ENCODE data around the gene CASR. TPM values are rescaled to one million over a fixed set of nuclear protein-coding genes. Genes with fewer than 3 reads are reported as not detected.
A peak's percentile ranks its signal among the peaks of the same experiment; 100 is the strongest.
"Not testable (repeated sequence)": the region's sequence is repeated elsewhere in the genome, so short reads cannot be mapped to it uniquely, and the experiment has no call there.

Gene CASR
- not detected for total RNA-seq

- peaks cover 63% of the 10 kb centered on the region for H3K27me3 Mint-ChIP-seq (ENCODE audit: low read depth)
- H3K9me3 Mint-ChIP-seq = no peaks in the 10 kb centered on the region
- no peak within 1 kb of the TSS for H3K27ac Mint-ChIP-seq
- no peaks in the 10 kb centered on the region for H3K36me3 Mint-ChIP-seq (ENCODE audit: low read depth)
- intact Hi-C loops (cut with micrococcal nuclease) = no loop called here
- H3K4me3 Mint-ChIP-seq = peak within 1 kb of the TSS; percentile 39
- peaks cover 6% of the 10 kb centered on the region for H3K4me1 Mint-ChIP-seq (ENCODE audit: low read depth)
- peak; percentile 8 for DNase-seq
- CTCF ChIA-PET = no interaction called here
Observed at GRCh38 chr3:122183521-122183892, at the start of gene CASR. TSS of gene CASR (plus strand) at chr3:122183668. CDS start at chr3:122254190, 70,522 bp downstream.

DNA sequence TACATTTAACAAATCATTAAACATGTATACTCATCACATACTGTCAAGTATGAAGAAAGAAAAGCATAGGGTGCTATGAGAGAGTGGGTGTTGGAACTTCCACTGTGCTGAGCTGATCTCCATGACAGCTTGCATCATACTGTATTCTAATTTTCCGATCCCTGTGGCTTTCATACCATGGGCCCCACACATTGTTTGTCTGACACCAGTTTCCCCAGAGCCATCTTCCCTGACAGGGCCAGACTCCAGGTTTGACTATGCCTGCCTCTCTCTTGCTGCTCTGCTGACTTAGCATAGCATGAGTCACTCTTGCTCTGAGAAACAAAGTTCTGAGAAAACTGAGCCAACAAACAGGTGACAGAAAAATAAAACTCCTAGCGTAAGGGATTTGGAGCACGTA is 37.0 kb upstream of the CASR start:
- H3K27ac Mint-ChIP-seq = peak overlapping the region; percentile 46
- peaks cover 3% of the 10 kb centered on the region for H3K9me3 Mint-ChIP-seq
- peak; percentile 86 for DNase-seq
- peaks cover 28% of the 10 kb centered on the region for H3K4me1 Mint-ChIP-seq (ENCODE audit: low read depth)
- H3K36me3 Mint-ChIP-seq (ENCODE audit: low read depth) = peaks cover 3% of the 10 kb centered on the region
- intact Hi-C loops (cut with micrococcal nuclease) = loop anchor here (1.0 to 5.0 kb wide), 13 partner anchors 22 to 600 kb away; partner anchors contain the start of genes EAF2, GOLGB1, HCLS1 and IQCB1
- H3K4me3 Mint-ChIP-seq = no peak overlapping the region
- CTCF ChIA-PET = interaction anchor here (0.5 kb wide), 1 partner anchor 182 kb away, joined by 3 read pairs; no protein-coding TSS in a partner anchor
- peaks cover 1% of the 10 kb centered on the region for H3K27me3 Mint-ChIP-seq (ENCODE audit: low read depth)

GRCh38 chr3:122148941-122149627 is 34.4 kb upstream of the CASR start:
- intact Hi-C loops (cut with micrococcal nuclease) = loop anchor here (5.0 kb wide), 2 partner anchors 268 to 402 kb away; partner anchors contain the start of genes GOLGB1 and WDR5B
- Mint-ChIP-seq H3K36me3 (ENCODE audit: low read depth) (peaks cover 1% of the 10 kb centered on the region), H3K4me3 (no peak overlapping the region), H3K27me3 (ENCODE audit: low read depth) (no peaks in the 10 kb centered on the region), H3K27ac (no peak overlapping the region), H3K4me1 (ENCODE audit: low read depth) (peaks cover 28% of the 10 kb centered on the region), H3K9me3 (peaks cover 9% of the 10 kb centered on the region)
- DNase-seq = no peak
- CTCF ChIA-PET = interaction anchor here (0.5 to 2.0 kb wide), 2 partner anchors 47 to 244 kb away, joined by 4 to 7 read pairs; no protein-coding TSS in a partner anchor

DNA sequence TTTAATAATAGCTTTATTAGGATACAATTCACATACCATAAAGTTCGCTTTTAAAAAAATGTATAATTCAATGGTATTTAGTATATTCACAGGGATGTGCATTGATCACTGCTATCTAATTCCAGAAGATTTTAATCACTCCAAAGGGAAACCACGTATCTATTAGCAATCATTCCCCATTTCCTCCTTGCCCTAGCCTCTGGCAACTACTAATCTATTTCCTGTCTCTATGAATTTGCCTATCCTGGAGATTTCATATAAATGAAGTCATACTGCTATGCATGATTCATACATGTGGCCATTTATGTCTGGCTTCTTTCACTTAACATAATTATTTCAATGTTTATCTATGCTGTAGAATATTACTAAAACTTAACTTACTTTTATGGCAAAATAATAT is 32.0 kb upstream of the CASR start:
- CTCF ChIA-PET = no interaction called here
- Mint-ChIP-seq H3K4me3 (no peak overlapping the region), H3K27me3 (ENCODE audit: low read depth) (no peaks in the 10 kb centered on the region), H3K27ac (no peak overlapping the region), H3K9me3 (peaks cover 30% of the 10 kb centered on the region), H3K36me3 (ENCODE audit: low read depth) (peaks cover 3% of the 10 kb centered on the region), H3K4me1 (ENCODE audit: low read depth) (peaks cover 21% of the 10 kb centered on the region)
- intact Hi-C loops (cut with micrococcal nuclease) = no loop called here
- no peak for DNase-seq

DNA sequence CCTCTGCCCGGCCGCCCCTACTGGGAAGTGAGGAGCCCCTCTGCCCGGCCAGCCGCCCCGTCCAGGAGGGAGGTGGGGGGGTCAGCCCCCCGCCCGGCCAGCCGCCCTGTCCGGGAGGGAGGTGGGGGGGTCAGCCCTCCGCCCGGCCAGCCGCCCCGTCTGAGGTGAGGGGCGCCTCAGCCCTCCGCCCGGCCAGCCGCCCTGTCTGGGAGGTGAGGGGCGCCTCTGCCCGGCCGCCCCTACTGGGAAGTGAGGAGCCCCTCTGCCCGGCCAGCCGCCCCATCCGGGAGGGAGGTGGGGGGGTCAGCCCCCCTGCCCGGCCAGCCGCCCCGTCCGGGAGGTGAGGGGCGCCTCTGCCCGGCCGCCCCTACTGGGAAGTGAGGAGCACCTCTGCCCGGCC is 18.5 kb upstream of the CASR start:
- H3K27ac Mint-ChIP-seq; intact Hi-C loops (cut with micrococcal nuclease); H3K4me1 Mint-ChIP-seq (ENCODE audit: low read depth); H3K4me3 Mint-ChIP-seq; H3K9me3 Mint-ChIP-seq; CTCF ChIA-PET; H3K27me3 Mint-ChIP-seq (ENCODE audit: low read depth); H3K36me3 Mint-ChIP-seq (ENCODE audit: low read depth); DNase-seq: not testable (repeated sequence)

- Mint-ChIP-seq H3K9me3 (no peaks in the 10 kb centered on the region), H3K36me3 (ENCODE audit: low read depth) (no peaks in the 10 kb centered on the region), H3K27ac (no peak overlapping the region), H3K27me3 (ENCODE audit: low read depth) (peaks cover 6% of the 10 kb centered on the region), H3K4me3 (no peak overlapping the region), H3K4me1 (ENCODE audit: low read depth) (no peaks in the 10 kb centered on the region)
- CTCF ChIA-PET = no interaction called here
- DNase-seq = no peak
- intact Hi-C loops (cut with micrococcal nuclease) = no loop called here
Observed at GRCh38 chr3:122167630-122168029, 15.8 kb upstream of the CASR start.

GRCh38 chr3:122168044-122168443 is 15.4 kb upstream of the CASR start:
- CTCF ChIA-PET = no interaction called here
- H3K4me1 Mint-ChIP-seq (ENCODE audit: low read depth) = no peaks in the 10 kb centered on the region
- no peak for DNase-seq
- peaks cover 9% of the 10 kb centered on the region for H3K27me3 Mint-ChIP-seq (ENCODE audit: low read depth)
- H3K36me3 Mint-ChIP-seq (ENCODE audit: low read depth) = no peaks in the 10 kb centered on the region
- no peaks in the 10 kb centered on the region for H3K9me3 Mint-ChIP-seq
- no peak overlapping the region for H3K4me3 Mint-ChIP-seq
- intact Hi-C loops (cut with micrococcal nuclease) = no loop called here
- no peak overlapping the region for H3K27ac Mint-ChIP-seq

DNA sequence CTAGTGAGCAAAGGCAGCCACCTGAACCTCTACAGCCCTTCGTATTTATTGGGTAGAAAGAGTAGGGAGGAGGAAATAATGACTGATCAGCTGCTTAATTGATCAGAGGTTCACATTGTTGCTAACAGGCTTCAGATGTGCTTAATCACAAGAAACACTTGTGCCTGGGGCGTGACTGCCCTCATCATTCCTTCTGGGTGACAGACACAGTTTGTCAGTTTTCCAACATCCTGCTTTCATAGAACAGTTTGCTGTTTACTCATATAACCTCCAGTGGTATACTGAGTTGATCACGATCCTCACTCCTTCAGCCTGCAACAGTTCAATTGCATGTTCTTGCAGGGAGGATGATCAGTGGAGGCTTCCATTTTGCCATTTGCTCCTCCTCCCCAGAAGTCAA is 13.6 kb upstream of the CASR start:
- intact Hi-C loops (cut with micrococcal nuclease) = no loop called here
- DNase-seq = no peak
- H3K9me3 Mint-ChIP-seq = no peaks in the 10 kb centered on the region

DNA sequence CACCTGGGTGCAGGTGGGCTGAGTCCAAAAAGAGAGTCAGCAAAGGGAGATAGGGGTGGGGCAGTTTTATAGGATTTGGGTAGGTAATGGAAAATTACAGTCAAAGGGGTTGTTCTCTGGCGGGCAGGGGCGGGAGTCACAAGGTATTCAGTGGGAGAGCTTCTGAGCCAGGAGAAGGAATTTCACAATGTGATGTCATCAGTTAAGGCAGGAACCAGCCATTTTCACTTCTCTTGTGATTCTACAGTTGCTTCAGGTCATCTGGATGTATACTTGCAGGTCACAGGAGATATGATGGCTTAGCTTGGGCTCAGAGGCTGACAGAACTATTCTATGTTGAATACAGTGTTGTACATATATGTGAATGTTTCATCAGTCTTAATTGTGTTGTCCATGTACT is 12.1 kb upstream of the CASR start:
- CTCF ChIA-PET; H3K36me3 Mint-ChIP-seq (ENCODE audit: low read depth); H3K27ac Mint-ChIP-seq; H3K4me1 Mint-ChIP-seq (ENCODE audit: low read depth); H3K9me3 Mint-ChIP-seq; H3K4me3 Mint-ChIP-seq; intact Hi-C loops (cut with micrococcal nuclease); DNase-seq: not testable (repeated sequence)
- peaks cover 13% of the 10 kb centered on the region for H3K27me3 Mint-ChIP-seq (ENCODE audit: low read depth)

More for the DNA sequence above, 13.6 kb upstream of the CASR start:
- Mint-ChIP-seq H3K4me3 (no peak overlapping the region), H3K4me1 (ENCODE audit: low read depth) (no peaks in the 10 kb centered on the region), H3K36me3 (ENCODE audit: low read depth) (no peaks in the 10 kb centered on the region), H3K27ac (no peak overlapping the region), H3K27me3 (ENCODE audit: low read depth) (peaks cover 9% of the 10 kb centered on the region)
- CTCF ChIA-PET = no interaction called here

DNA sequence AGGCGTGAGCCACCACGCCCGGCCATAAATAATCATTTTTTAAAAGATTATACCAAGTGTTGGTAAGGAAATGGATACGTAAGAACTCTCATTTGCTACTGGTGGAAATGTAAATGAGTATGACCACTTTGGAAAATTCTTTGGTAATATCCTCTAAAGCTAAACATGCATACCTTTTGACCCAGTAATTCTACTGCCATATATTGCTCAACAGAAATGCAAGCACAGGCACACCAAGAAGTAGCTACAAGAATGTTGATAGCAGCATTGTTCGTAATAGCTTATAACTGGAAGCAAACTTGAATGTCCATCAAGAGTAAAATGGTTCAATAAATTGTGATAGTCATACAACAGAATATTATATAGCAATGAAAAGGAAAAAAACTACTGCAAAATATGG is 4.8 kb upstream of the CASR start:
- intact Hi-C loops (cut with micrococcal nuclease) = no loop called here
- no peaks in the 10 kb centered on the region for H3K36me3 Mint-ChIP-seq (ENCODE audit: low read depth)
- no peak for DNase-seq
- H3K4me3 Mint-ChIP-seq = no peak overlapping the region
- H3K27ac Mint-ChIP-seq = no peak overlapping the region
- H3K4me1 Mint-ChIP-seq (ENCODE audit: low read depth) = peaks cover 3% of the 10 kb centered on the region
- no peaks in the 10 kb centered on the region for H3K9me3 Mint-ChIP-seq
- H3K27me3 Mint-ChIP-seq (ENCODE audit: low read depth) = peaks cover 39% of the 10 kb centered on the region
- CTCF ChIA-PET = no interaction called here

DNA sequence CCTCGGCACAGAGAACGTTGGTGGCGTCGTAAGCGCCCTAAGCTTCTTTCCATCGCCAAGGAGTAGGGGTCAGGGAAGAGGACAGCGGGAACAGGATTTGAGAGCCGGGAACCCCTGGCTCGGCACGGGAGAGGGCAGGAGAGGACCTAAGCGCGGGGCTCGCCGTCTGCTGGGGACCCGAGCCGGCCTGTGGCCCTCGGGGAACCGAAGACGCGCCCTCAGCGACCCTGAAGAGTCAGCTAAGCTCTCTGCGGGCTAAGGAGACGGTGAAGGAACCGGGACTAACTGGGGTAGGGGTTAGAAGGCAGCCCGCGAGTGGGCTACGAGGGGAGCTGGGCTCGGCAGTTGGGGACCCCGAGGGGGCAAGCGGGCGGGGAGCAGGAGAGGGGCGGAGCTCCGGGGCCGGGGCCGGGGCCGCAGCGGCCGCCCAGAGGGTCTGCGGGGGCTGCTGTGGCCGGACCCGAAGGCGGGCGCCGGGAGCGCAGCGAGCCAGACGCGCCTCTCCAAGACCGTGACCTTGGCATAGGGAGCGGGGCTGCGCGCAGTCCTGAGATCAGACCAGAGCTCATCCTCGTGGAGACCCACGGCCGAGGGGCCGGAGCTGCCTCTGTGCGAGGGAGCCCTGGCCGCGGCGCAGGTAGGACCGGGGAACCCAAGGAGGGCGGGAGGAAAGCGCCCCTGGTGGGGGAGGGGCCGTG is 574 bp downstream of the CASR start:
- Mint-ChIP-seq H3K36me3 (ENCODE audit: low read depth) (no peaks in the 10 kb centered on the region), H3K4me1 (ENCODE audit: low read depth) (peaks cover 6% of the 10 kb centered on the region), H3K4me3 (peak overlapping the region; percentile 39), H3K27ac (no peak overlapping the region), H3K9me3 (no peaks in the 10 kb centered on the region), H3K27me3 (ENCODE audit: low read depth) (peaks cover 65% of the 10 kb centered on the region)
- CTCF ChIA-PET = interaction anchor here (0.5 kb wide), 1 partner anchor 89 kb away, joined by 3 read pairs; no protein-coding TSS in a partner anchor
- DNase-seq = no peak
- intact Hi-C loops (cut with micrococcal nuclease) = no loop called here

DNA sequence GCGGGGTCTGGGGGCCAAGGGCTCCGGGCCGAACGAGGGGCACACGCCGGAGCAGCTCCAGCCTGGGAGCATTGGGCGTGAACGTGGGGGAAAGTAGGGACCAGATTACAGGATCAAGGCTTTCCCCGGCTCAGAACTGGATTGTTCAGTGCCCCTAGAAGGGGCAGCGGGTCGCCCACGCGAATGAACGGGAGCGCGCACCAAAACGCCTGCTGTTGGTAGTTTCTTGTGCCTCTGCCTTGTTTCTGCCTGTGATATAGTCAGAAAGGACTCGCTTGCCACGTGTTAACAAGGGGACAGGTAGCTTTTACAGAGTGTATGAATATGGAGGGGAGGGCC is 1.1 kb downstream of the CASR start:
- intact Hi-C loops (cut with micrococcal nuclease) = no loop called here
- no peak overlapping the region for H3K4me3 Mint-ChIP-seq
- H3K27ac Mint-ChIP-seq = no peak overlapping the region
- no peaks in the 10 kb centered on the region for H3K9me3 Mint-ChIP-seq
- H3K36me3 Mint-ChIP-seq (ENCODE audit: low read depth) = no peaks in the 10 kb centered on the region
- peaks cover 63% of the 10 kb centered on the region for H3K27me3 Mint-ChIP-seq (ENCODE audit: low read depth)
- CTCF ChIA-PET = interaction anchor here (0.5 kb wide), 1 partner anchor 88 kb away, joined by 3 read pairs; no protein-coding TSS in a partner anchor
- peaks cover 6% of the 10 kb centered on the region for H3K4me1 Mint-ChIP-seq (ENCODE audit: low read depth)
- DNase-seq = no peak

DNA sequence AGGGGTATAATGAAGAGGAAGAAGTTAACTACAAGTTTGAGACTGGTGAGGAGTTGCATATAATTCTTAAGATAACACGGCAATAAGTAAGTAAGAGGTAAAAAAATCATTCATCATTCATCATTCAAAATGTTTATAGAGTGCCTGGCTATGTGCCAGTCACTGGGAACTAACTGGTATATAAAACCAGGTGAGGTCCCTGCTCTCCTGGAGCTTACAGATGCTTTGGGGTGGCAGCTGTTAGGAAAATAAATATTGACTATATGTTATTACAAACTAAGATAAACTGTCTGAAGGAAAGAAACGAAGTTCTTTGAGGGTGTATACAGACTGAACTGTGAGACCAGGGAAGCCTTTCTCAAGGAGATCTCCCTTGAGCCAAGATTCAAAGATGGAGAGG is 2.9 kb downstream of the CASR start:
- CTCF ChIA-PET = no interaction called here
- Mint-ChIP-seq H3K36me3 (ENCODE audit: low read depth) (no peaks in the 10 kb centered on the region), H3K27me3 (ENCODE audit: low read depth) (peaks cover 64% of the 10 kb centered on the region), H3K9me3 (no peaks in the 10 kb centered on the region), H3K27ac (no peak overlapping the region), H3K4me1 (ENCODE audit: low read depth) (peaks cover 6% of the 10 kb centered on the region), H3K4me3 (no peak overlapping the region)
- intact Hi-C loops (cut with micrococcal nuclease) = no loop called here
- DNase-seq = no peak
